HepG2 (cell line): Measurements from ENCODE around the gene SLAMF9.

Experiments used
- CBX5 ChIP-seq: sonication (generic); formaldehyde crosslinking; IDR thresholded peaks from 2 replicates; pipeline ENCODE4 v1.4.0; 2020; ENCODE audit warnings: missing genetic modification reagents, borderline replicate concordance
- FOXJ3 ChIP-seq: sonication (generic); formaldehyde crosslinking; IDR thresholded peaks from 2 replicates; pipeline ENCODE4 v1.4.0; 2020; ENCODE audit warnings: missing genetic modification reagents, mild to moderate bottlenecking, borderline replicate concordance
- JUNB ChIP-seq: sonication (generic); formaldehyde crosslinking; IDR thresholded peaks from 2 replicates; pipeline ENCODE4 v1.8.0; 2022; ENCODE audit warnings: missing genetic modification reagents, mild to moderate bottlenecking, borderline replicate concordance
- PREB ChIP-seq: sonication (generic); formaldehyde crosslinking; IDR thresholded peaks from 2 replicates; pipeline ENCODE4 v1.4.0; 2020; ENCODE audit warnings: missing genetic modification reagents
- SRF ChIP-seq: IDR thresholded peaks from 2 replicates; pipeline ENCODE4 v1.6.1; 2011; ENCODE audit warnings: mild to moderate bottlenecking, low read depth, low read length, moderate library complexity
- ZNF10 ChIP-seq: sonication (generic); formaldehyde crosslinking; IDR thresholded peaks from 2 replicates; pipeline ENCODE4 v1.4.0; 2020; ENCODE audit warnings: mild to moderate bottlenecking, low read depth, missing genetic modification reagents, borderline replicate concordance
- ZNF773 ChIP-seq: sonication (generic); formaldehyde crosslinking; IDR thresholded peaks from 2 replicates; pipeline ENCODE4 v1.4.0; 2020; ENCODE audit warnings: missing genetic modification reagents, borderline replicate concordance

GRCh38 chr1:159993911-159994310, 39.9 kb upstream of the SLAMF9 start:
- TF ChIP-seq ZNF10 (CRISPR knock-in tag) (no peak), SRF (no peak), JUNB (CRISPR knock-in tag) (no peak), CBX5 (CRISPR knock-in tag) (no peak), PREB (CRISPR knock-in tag) (no peak), ZNF773 (CRISPR knock-in tag) (no peak), FOXJ3 (CRISPR knock-in tag) (no peak)
